ENCODE data around the gene CIB1. TPM values are rescaled to one million over a fixed set of nuclear protein-coding genes. Genes with fewer than 3 reads are reported as not detected.

CIB1 gene
- total and polyA plus RNA-seq, 2 donors from 2014 or later, result 158 to 321 TPM

- intact Hi-C loops (cut with DNase I), result no loop called here
- no peak overlapping the region for H3K9ac ChIP-seq (ENCODE audit: low read length in 3 of 3)
- no peak overlapping the region for H3K4me3 ChIP-seq (ENCODE audit: low read length in 3 of 3)
- peaks cover 0 to 15% (median 11%) of the 10 kb centered on the region in 3 donors for H3K4me1 ChIP-seq (ENCODE audit: control insufficient read depth in 2 of 3, insufficient read depth in 2 of 3, low read depth in 1 of 3, low read length in 3 of 3)
- no peak for TF ChIP-seq CTCF (IDR thresholded peaks at IDR 0.05; ENCODE audit: borderline replicate concordance, extremely low read depth, insufficient read depth)
- no peak for FAIRE-seq
- no peaks in the 10 kb centered on the region for H3K27me3 ChIP-seq (ENCODE audit: control insufficient read depth, insufficient read depth, low read length)
- peaks cover 0 to 4% (median 2%) of the 10 kb centered on the region in 3 donors for H3K36me3 ChIP-seq (ENCODE audit: control insufficient read depth in 2 of 3, insufficient read depth in 3 of 3, low read length in 3 of 3)
- DNase-seq, result peak in 2 of 5 donors; percentile 59 to 91
- H3K27ac ChIP-seq (ENCODE audit: low read depth in 2 of 2, low read length in 2 of 2), result no peak overlapping the region
- H3K9me3 ChIP-seq (ENCODE audit: control insufficient read depth in 2 of 3, insufficient read depth in 1 of 3, low read length in 3 of 3), result no peaks in the 10 kb centered on the region
These were observed 29.8 kb downstream of the CIB1 start for GRCh38 chr15:90203922-90204321.

GRCh38 chr15:90203473-90203872 is 30.3 kb downstream of the CIB1 start:
- Histone ChIP-seq H3K9ac (ENCODE audit: low read length in 3 of 3) (no peak overlapping the region), H3K36me3 (ENCODE audit: control insufficient read depth in 2 of 3, insufficient read depth in 3 of 3, low read length in 3 of 3) (peaks cover 0 to 4% (median 2%) of the 10 kb centered on the region in 3 donors), H3K4me3 (ENCODE audit: low read length in 3 of 3) (peak overlapping the region in 1 of 3 donors; percentile 75), H3K27ac (ENCODE audit: low read depth in 2 of 2, low read length in 2 of 2) (no peak overlapping the region), H3K27me3 (ENCODE audit: control insufficient read depth, insufficient read depth, low read length) (no peaks in the 10 kb centered on the region), H3K9me3 (ENCODE audit: control insufficient read depth in 2 of 3, insufficient read depth in 1 of 3, low read length in 3 of 3) (no peaks in the 10 kb centered on the region), H3K4me1 (ENCODE audit: control insufficient read depth in 2 of 3, insufficient read depth in 2 of 3, low read depth in 1 of 3, low read length in 3 of 3) (peaks cover 0 to 15% (median 11%) of the 10 kb centered on the region in 3 donors)
- peak in 1 of 5 donors; percentile 38 for DNase-seq
- no peak for TF ChIP-seq CTCF (IDR thresholded peaks at IDR 0.05; ENCODE audit: borderline replicate concordance, extremely low read depth, insufficient read depth)
- intact Hi-C loops (cut with DNase I), result no loop called here
- FAIRE-seq, result no peak

GRCh38 chr15:90202929-90203328 is 30.8 kb downstream of the CIB1 start:
- Histone ChIP-seq H3K9ac (ENCODE audit: low read length in 3 of 3) (peak overlapping the region in 1 of 3 donors; percentile 8), H3K27ac (ENCODE audit: low read depth in 2 of 2, low read length in 2 of 2) (no peak overlapping the region), H3K4me3 (ENCODE audit: low read length in 3 of 3) (peak overlapping the region in 2 of 3 donors; percentile 53 to 75), H3K36me3 (ENCODE audit: control insufficient read depth in 2 of 3, insufficient read depth in 3 of 3, low read length in 3 of 3) (peaks cover 0 to 4% (median 2%) of the 10 kb centered on the region in 3 donors), H3K9me3 (ENCODE audit: control insufficient read depth in 2 of 3, insufficient read depth in 1 of 3, low read length in 3 of 3) (no peaks in the 10 kb centered on the region), H3K27me3 (ENCODE audit: control insufficient read depth, insufficient read depth, low read length) (no peaks in the 10 kb centered on the region), H3K4me1 (ENCODE audit: control insufficient read depth in 2 of 3, insufficient read depth in 2 of 3, low read depth in 1 of 3, low read length in 3 of 3) (peaks cover 0 to 15% (median 11%) of the 10 kb centered on the region in 3 donors)
- no peak for TF ChIP-seq CTCF (IDR thresholded peaks at IDR 0.05; ENCODE audit: borderline replicate concordance, extremely low read depth, insufficient read depth)
- DNase-seq, result no peak
- intact Hi-C loops (cut with DNase I), result no loop called here
- no peak for FAIRE-seq

- intact Hi-C loops (cut with DNase I), result no loop called here
- TF ChIP-seq CTCF (IDR thresholded peaks at IDR 0.05; ENCODE audit: borderline replicate concordance, extremely low read depth, insufficient read depth), result no peak
- peak overlapping the region; percentile 50 to 75 (median 53) for H3K4me3 ChIP-seq (ENCODE audit: low read length in 3 of 3)
- peak overlapping the region; percentile 80 for H3K27ac ChIP-seq (ENCODE audit: low read depth in 2 of 2, low read length in 2 of 2)
- H3K27me3 ChIP-seq (ENCODE audit: control insufficient read depth, insufficient read depth, low read length), result no peaks in the 10 kb centered on the region
- H3K36me3 ChIP-seq (ENCODE audit: control insufficient read depth in 2 of 3, insufficient read depth in 3 of 3, low read length in 3 of 3), result peaks cover 0 to 4% (median 2%) of the 10 kb centered on the region in 3 donors
- FAIRE-seq (no peak), DNase-seq (peak in 3 of 5 donors; percentile 34 to 80 (median 75))
- H3K9me3 ChIP-seq (ENCODE audit: control insufficient read depth in 2 of 3, insufficient read depth in 1 of 3, low read length in 3 of 3), result no peaks in the 10 kb centered on the region
- peak overlapping the region; percentile 32 to 77 (median 52) for H3K9ac ChIP-seq (ENCODE audit: low read length in 3 of 3)
- peaks cover 0 to 15% (median 11%) of the 10 kb centered on the region in 3 donors for H3K4me1 ChIP-seq (ENCODE audit: control insufficient read depth in 2 of 3, insufficient read depth in 2 of 3, low read depth in 1 of 3, low read length in 3 of 3)
These were observed 31.8 kb downstream of the CIB1 start for GRCh38 chr15:90201944-90202375.
